GM18505 (cell line): Measurements from ENCODE around the gene HSPB9.
A peak's percentile ranks its signal among the peaks of the same experiment; 100 is the strongest.

Experiments
- ATAC-seq: cut with Tn5 transposase; IDR thresholded peaks from one replicate; pipeline ENCODE4 v1.9.1; 2021; ENCODE audit not compliant: unreplicated experiment
- POLR2A ChIP-seq: IDR thresholded peaks from 4 replicates; pipeline ENCODE4 v1.6.1; 2011; ENCODE audit warnings: borderline replicate concordance; ENCODE audit not compliant: insufficient read depth, insufficient read length; ENCODE audit errors: extremely low read depth

The HSPB9 gene

GRCh38 chr17:42118126-42118510 lies 4.5 kb upstream of the HSPB9 start:
- no peak for TF ChIP-seq POLR2A
- no peak for ATAC-seq

- ATAC-seq: no peak
- no peak for TF ChIP-seq POLR2A
Measured at GRCh38 chr17:42118545-42118944, 4.1 kb upstream of the HSPB9 start.

- no peak for TF ChIP-seq POLR2A
- no peak for ATAC-seq
Measured at GRCh38 chr17:42119301-42119700, 3.3 kb upstream of the HSPB9 start.

- no peak for TF ChIP-seq POLR2A
- ATAC-seq: no peak
Measured at GRCh38 chr17:42120161-42120769, 2.3 kb upstream of the HSPB9 start.

GRCh38 chr17:42120770-42121769 lies 1.5 kb upstream of the HSPB9 start, which contains the start of gene KAT2A:
TSS of gene KAT2A (minus strand) at chr17:42121367. CDS start at chr17:42121304, 63 bp downstream.
- ATAC-seq: peak; percentile 60
- TF ChIP-seq POLR2A: peak; percentile 78

- no peak for ATAC-seq
- TF ChIP-seq POLR2A: no peak
Measured at GRCh38 chr17:42124256-42124655, 1.7 kb downstream of the HSPB9 start.

GRCh38 chr17:42125565-42125964 lies 3.0 kb downstream of the HSPB9 start:
- no peak for TF ChIP-seq POLR2A
- ATAC-seq: no peak

- TF ChIP-seq POLR2A: no peak
- ATAC-seq: no peak
Measured at GRCh38 chr17:42126836-42127235, 4.2 kb downstream of the HSPB9 start.

GRCh38 chr17:42127414-42127813 lies 4.8 kb downstream of the HSPB9 start:
- no peak for TF ChIP-seq POLR2A
- ATAC-seq: no peak

- no peak for ATAC-seq
- TF ChIP-seq POLR2A: no peak
Measured at GRCh38 chr17:42129109-42129837, 6.7 kb downstream of the HSPB9 start.

- no peak for ATAC-seq
- TF ChIP-seq POLR2A: no peak
Measured at GRCh38 chr17:42130310-42130936, 7.8 kb downstream of the HSPB9 start.

GRCh38 chr17:42131232-42131631 lies 8.6 kb downstream of the HSPB9 start:
- no peak for TF ChIP-seq POLR2A

GRCh38 chr17:42131981-42132432 lies 9.4 kb downstream of the HSPB9 start:
- ATAC-seq: no peak
- TF ChIP-seq POLR2A: no peak

More at GRCh38 chr17:42131232-42131631, 8.6 kb downstream of the HSPB9 start:
- ATAC-seq: no peak
